Measurements from ENCODE around the gene SDR42E1.

- TF ChIP-seq POLR2AphosphoS5 (IDR thresholded peaks at IDR 0.05; ENCODE audit: low read depth) (no peak), CTCF (IDR thresholded peaks at IDR 0.05; ENCODE audit: insufficient read depth, low read length) (peak; percentile 5), REST (IDR thresholded peaks at IDR 0.05; ENCODE audit: insufficient replicate concordance, low read depth) (no peak), SPI1 (IDR thresholded peaks at IDR 0.05; ENCODE audit: borderline replicate concordance, low read depth) (no peak)
Observed at GRCh38 chr16:81996664-81997509, 14.4 kb downstream of the SDR42E1 start.
